HG03460 (cell line): ENCODE data around the gene EPHA4.

Experiments used
- ATAC-seq: cut with Tn5 transposase; IDR thresholded peaks from one replicate; pipeline ENCODE4 v1.9.1; 2021; ENCODE audit not compliant: unreplicated experiment

Gene EPHA4

DNA sequence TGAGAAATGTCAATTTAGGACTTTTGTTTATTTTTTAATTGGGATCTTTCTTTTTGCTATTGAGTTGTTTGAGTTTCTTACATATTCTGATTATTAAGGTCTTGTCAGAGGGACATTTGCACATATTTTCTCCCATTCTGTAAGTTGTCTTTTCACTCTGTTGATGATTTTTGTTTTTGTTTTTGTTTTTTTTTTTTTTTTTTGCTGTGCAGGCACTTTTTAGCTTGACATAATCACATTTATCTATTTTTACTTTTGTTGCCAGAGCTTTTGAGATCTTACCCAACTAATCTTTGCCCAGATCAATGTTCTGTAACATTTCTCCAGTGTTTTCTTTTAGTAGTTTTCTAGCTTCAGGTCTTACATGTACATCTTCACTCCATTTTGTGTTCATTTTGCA is 166.6 kb downstream of the EPHA4 start:
- no peak for ATAC-seq

DNA sequence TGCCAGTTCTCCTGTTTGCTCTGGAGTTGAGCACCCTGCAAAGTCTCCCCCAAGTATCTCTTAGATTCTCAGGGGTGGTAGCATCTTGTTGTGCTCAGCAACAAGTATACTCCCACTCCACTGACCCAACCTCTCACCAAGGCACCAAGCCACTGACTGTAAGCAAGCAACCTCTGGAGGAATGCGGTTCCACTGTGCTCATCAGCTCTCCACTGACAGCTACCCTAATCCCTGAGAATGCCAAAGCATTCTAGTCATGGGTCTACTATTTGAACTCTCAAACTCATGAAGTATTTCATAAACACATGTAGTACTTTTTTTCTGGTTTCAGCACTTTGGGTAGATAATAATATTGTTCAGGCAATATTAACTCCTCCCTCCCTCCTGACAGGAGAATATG is 170.0 kb downstream of the EPHA4 start:
- no peak for ATAC-seq

DNA sequence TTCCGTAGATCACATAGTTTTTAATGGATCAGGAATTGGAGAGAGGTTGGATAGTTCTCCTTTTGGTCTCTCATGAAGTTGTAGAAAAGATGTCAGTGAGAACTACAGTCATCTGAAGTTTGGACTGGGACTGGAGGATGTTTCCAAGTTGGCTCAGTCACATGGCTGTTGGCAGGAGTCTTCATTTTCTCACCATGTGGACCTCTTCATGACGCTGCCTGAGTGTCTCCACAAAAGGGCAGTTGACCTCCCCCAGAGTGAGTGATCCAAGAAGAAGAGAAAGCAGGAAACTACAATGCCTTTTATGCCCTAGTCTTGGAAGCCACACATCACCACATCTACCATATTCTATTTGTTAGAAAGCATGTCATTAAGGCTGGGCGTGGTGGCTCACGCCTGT is 171.7 kb downstream of the EPHA4 start:
- no peak for ATAC-seq

DNA sequence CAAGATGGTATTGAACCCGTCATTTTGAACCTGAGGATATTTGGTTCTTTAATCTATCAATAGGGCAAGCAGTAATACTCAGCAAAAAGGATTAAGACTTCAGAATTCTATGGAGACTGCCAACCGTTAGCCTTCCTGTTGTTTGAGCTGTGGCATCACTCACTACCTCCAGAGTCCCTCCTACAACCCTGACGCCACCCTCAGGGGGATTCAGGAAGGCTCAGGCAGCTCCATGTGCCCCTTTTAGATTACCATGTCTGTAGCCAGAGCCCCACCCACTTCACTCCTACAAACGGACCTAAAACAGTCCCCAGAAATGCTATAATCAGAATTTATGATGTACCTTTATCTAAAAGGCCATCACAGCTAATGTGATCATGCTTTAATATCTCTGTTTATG is 172.9 kb downstream of the EPHA4 start:
- no peak for ATAC-seq

DNA sequence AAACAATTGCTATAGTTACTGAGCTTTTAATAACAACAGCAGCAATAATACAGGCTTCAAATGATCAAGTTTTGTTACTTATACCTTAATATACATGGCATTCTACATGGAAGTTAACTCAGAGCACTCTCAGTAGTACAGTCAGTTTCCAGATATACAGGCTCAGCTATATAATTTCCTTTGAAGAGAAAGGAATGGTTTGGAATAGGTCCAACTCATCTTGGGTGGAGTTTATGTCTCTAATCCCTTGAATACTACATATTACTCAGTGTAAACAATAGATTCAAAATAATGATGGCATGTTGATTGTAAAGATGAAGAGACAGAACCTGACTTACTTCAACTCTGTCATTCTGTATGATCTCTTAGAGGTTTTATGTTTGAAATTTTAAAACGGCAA is 174.9 kb downstream of the EPHA4 start:
- ATAC-seq = no peak

DNA sequence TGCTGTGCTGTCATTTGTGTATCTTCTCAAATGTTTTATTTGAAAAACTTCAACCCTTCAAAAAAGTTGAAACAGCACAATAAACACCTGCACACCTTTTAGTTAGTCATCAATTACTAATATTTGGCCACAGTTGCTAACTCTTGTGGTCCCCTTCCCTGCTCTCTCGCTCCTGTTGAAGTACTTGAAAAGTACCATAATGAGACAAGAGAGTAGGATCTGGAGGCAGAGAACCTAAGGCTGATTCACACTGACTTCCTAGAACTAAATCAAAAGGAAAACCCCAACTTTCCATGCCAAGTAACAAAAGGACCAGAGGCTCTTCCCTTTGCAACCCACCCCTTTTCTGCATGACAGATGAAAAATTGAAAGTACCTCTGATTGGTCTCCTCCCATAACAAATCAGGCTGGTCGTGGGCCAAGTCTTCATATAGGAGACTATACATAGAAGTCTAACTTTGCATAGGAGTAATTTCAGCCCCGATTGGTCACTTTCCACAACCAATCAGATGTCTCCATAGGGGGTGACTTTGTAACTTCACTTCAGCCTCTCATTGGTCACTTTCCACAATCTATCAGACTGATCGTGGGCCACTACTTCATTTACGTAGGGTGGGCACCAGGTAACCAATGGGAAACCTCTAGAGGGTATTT is 179.7 kb downstream of the EPHA4 start:
- no peak for ATAC-seq

DNA sequence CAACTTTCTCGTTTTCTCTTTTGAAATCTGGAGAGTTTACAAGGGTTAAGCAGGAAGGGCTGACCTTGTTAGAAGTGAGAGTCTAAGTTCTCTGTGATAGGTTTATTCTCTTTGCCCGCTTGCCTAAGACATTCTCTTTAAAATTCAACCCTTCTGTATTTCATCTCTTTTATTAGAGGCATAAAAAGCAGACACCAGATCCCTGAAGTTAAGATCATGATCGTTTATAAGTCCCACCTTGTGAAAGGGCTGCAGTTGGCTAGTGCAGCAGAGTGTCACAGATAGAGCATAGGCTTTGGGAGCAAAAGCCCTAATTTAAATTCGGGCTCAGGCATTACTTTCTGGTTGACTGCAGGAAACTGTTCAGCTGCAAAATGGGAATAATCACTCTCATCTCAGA is 181.2 kb downstream of the EPHA4 start:
- no peak for ATAC-seq

DNA sequence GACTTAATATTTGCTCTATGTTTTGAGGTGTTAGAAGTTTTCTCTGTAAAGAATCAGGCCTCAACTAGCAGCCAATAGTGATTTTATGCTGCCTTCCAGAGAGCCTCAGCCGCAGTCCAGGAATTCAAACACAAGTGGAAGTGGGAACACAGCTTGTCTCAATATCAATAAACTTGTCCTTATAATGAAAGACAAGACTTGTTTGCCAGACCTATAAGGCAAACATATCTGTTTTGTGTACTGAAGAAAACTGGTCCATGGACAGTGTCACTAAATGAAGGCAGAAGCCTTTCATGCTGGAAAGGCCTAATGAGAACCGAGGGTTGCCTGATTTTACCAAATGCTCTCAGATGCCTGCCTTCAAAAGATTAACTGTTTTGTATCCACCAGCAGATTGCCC is 182.2 kb downstream of the EPHA4 start:
- no peak for ATAC-seq

DNA sequence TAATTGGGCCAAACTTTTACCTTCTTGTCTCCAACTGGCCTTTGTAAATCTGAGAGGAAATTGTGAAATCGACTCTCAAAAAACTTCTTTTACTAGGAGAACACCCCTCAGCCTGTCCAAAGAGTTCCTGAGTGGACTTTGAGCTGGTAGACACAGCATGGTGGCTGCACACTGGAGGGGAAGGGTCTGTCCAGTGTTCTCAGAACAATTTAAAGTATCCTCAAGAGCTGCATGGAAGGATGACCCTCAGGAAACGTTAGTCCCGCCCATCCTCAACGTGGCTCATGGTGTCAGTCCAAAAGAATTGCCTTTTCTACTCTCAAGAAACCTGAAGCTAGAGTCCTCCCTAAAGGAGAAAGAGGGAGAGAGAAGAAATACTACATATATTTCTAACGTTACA is 182.7 kb downstream of the EPHA4 start:
- no peak for ATAC-seq

DNA sequence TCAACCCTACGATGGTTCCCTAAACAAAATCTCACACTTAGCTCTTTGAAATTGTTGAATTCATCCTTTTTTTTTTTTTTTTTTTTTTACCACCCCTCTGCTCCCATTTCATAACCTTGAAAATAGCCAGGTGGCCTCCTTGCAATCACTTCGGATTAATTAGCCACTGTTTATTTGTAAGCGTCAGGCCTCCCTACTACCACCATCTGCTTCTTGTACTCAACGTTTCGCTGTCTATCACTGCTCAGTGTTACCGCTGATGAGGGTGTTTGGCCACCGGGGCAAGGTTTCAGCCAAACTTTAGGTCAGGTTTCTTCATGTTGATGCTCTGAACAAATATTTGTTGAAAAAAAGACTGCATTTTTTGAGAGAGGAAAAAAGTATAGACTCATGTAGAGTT is 183.2 kb downstream of the EPHA4 start:
- ATAC-seq = no peak

DNA sequence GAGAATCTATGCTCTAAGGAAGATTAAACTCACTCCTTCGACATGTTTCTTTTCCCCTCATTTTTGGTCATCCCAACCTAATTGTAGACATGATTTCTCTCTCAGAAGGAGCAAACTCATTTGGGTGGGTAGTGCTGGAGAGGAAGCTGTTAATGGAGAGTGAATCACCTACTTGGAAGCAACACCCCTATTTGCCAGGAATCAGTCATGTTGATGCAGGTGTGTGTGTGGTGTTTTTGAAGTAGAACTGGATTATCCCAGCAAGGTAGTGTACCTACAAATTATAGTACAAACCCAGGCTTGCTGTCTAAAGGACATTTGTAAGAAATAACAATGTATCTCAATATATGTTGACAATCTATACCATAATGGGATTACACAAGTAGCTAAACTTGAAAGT is 186.4 kb downstream of the EPHA4 start:
- no peak for ATAC-seq

DNA sequence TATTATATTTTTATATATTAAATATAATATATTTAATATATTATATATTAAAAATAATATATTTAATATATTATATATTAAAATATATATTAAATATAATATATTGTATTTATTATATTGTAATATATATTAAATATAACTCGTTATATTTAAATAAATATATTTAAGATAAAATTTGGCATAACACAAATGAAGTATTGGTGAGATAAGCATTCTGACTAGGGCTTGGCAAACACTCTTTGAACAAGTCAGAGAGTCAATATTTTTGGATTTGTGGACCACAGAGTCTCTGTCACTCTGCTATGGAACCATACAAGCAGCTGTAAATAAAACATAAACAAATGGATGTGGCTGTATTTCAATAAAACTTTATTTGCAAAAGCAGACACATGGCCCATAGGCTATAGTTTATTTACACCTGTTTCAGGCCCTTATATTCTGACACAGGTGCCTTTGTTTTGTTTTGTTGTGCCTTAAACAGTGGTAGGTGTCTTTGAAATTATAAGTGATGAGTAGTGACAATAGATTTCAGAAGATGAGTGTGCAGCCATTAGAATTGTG is 190.1 kb downstream of the EPHA4 start:
- no peak for ATAC-seq

DNA sequence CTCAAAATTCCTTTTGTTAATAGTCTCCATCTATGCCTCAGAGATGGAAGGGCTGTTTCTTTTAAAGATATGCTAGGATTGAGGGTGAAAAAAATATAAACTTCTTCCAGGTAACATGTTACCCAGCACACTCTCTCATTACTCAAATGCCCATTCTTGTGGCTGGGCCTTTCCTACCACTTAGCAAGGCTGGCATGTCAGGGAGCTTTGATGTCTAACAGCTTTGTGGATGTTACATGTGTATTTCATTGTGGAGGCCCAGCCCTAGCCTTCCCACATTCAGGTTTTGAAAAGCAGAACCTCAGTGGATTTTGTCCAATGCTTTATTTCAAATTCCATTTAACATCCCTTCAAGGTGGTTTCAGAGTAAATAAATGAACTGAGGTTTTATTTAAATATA is 191.4 kb downstream of the EPHA4 start:
- ATAC-seq = no peak

DNA sequence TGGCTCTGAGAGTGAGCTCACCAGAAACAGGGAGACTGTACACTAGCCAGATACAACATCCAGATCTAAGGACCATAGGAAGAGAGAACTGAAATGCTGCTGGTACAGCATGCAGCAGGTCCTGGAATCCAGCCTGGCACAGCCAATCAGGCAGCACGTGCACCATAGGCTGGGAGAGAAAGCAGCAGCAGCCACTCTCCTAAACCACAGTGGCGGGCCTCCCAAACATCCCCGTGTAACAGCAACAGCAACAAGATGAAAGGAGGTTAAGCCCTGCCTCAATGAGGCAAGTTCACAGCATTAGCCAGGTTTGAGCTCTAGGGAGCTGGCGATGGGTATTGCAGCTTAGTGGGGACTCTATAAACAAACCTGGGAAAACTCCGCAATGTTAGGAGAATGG is 192.0 kb downstream of the EPHA4 start:
- ATAC-seq = no peak

DNA sequence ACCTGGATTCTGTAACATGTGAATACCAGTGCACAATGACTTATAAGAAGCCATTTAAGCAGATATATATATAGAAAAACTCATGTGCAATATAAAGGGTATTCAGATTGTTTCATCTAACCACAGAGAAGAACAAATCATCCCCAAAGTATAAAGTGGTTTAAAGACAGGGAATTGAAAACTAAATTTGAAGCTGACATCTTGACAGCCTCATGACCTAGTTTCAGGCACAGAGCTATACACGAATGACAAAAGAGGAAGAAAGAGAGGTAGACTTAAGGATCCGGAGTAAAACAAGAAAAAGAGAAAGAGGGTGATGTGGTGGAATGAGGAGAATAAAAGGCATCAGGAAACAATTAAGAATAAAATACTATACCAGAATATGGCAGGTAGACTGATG is 194.5 kb downstream of the EPHA4 start:
- no peak for ATAC-seq

DNA sequence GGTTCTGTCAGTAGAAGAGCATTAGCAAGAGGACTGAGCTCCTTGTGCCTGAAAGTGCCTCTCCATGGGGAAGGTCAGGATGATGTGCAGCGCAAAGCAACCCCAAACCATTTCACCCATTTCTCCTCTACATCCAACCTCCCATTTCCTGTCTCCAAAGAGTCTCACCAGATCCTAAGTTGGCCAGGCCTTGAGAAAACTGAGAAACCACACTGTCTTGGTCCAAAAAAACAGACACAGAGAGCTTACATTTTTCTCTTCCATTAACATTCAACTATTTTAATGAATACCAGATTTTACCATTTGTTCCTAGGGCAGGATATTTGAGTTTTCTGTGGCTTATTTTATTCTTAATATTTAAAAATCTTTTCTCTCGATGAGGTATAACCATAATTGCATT is 195.0 kb downstream of the EPHA4 start:
- ATAC-seq = no peak

DNA sequence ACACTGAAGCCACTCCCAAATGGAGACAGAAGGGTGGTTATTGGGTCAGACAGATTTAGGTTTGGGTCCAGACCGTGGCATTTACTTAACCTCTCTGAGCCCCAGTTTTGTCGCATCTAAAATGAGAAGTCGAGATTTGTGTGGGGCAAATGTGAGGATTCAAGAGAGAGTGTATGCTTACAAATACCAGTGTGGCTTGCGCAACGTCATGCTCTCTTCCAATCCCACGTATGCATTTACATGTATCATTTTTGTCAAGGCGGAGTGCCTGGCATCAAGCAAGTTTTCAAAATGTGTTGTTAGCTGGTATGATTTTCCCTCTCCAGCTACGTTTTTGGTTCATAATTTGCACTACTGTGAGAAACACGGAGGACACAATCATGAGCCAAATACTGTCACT is 197.9 kb downstream of the EPHA4 start:
- no peak for ATAC-seq

DNA sequence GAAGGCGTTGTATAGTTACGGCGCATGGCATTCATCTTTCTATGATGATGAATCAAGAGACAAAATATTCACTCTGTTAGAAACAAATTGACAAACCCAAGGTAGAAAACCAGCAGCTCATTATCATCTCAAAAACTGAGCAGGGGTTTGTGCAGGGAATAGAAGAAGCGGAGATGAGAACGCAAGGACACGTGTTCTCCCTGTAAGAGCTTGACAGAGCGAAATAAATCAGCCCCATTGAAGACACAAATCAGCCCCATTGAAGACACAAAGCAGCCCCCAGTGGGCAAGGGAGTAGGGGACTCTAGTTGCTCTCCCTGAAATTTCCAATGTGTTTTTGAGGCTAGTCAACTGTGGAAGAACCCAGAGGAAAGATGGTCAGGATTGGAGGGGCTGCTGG is 199.2 kb downstream of the EPHA4 start:
- no peak for ATAC-seq

DNA sequence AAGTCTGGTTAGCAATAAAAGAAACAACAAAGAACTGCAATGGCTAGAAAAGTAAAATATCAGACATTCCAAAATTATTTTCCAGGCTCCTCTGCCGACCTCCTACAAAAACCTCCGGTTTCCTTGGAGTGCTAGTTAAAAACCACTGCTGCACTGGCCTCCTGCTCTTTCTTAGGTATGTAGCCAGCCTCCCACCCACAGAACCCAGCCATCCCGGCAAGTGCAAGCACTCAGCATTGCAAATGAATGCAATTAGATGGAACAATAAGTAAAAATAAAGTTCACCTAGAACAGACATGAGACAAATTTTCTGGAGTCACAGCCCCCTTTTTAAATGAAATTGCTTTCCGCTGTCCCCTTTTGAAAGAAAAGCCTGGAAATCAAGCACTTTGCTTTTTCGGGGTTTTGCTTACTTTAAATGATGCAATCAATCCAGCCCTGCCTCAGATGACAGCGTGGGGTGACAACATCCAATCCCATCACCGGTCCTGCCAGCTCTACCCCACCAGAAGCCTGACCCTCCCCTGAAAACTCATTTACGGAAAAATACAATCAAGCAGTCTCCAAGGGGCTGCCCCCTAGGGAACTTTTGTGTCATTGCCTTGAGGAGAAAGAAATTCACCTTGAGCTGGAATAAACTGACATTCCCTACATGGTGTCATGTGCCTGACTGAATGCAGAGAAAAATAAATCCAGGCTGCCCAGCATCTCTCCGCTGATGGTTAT is 199.8 kb downstream of the EPHA4 start:
- no peak for ATAC-seq

DNA sequence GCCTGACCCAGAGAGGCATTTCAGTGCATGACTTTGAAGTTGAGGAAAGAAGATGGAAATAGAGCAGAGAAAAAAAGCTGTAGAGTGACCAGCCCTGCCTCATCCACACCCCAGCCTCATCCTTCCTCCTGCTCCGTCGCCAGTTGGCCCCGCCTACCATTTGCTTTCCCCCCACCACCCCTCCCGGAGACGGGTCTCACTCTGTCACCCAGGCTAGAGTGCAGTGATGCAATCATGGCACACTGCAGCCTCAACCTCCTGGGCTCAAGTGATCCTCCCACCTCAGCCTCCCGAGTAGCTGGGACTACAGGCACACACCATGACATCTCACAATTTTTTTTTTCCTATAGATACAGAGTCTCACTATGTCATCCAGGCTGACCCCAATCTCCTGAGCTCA is 200.8 kb downstream of the EPHA4 start:
- no peak for ATAC-seq

DNA sequence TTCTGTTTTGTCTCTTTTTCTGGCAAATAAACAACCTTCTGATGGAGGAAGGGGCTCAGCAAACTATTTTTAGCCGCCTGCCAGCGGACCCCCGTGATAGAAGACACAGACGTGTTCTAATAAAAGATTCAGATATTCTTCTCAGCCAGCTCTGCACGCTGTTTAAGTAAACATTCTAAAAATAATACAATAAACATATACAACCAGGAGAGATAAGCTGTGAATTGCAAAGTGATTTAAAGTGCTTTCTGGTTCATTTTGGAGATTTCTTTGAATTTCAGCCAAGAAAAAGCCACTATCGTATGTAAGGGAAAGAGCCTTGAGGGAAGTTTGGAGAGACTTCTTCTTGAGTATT is 201.3 kb downstream of the EPHA4 start:
- no peak for ATAC-seq

DNA sequence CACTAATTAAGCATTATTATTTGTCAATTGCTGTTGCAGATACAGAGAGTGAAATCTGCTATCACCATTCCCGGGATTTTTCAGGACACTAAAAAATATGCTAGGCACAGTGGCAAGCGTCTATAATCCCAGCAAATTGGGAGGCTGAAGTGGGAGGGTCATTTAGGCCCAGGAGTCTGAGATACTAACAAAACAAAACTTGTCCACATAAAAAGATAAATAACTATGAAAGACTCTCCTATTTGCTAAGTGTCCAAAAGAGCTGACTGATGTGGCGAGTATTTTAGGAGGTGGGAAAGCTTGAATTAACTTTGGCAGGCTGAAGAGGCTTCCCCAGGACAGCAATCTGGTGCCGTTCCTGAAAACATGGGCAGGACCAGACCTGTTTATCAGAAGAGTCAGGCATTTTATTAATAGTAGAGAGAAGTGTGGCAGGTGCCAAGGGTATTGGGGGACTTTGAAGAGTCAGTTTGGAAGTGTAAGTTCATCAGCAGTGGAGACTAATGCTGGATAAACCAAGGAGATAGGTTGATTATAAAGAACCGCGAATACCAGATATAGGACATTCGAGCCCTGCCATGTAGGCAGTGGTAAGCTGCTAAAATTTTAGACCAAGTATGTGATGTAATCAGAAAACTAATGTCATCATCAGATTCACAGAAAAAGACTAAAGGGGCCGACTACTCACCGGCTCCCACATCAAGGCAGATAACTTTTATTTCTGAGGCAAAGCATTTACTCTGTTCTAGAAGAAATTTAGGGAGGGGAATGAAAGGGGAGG is 201.8 kb downstream of the EPHA4 start:
- no peak for ATAC-seq
